ENCODE data around the gene LDHAL6B. TPM values are rescaled to one million over a fixed set of nuclear protein-coding genes. Genes with fewer than 3 reads are reported as not detected.
A peak's percentile ranks its signal among the peaks of the same experiment; 100 is the strongest.

LDHAL6B gene
- polyA plus RNA-seq, 1 donor, result 0.57 TPM

DNA sequence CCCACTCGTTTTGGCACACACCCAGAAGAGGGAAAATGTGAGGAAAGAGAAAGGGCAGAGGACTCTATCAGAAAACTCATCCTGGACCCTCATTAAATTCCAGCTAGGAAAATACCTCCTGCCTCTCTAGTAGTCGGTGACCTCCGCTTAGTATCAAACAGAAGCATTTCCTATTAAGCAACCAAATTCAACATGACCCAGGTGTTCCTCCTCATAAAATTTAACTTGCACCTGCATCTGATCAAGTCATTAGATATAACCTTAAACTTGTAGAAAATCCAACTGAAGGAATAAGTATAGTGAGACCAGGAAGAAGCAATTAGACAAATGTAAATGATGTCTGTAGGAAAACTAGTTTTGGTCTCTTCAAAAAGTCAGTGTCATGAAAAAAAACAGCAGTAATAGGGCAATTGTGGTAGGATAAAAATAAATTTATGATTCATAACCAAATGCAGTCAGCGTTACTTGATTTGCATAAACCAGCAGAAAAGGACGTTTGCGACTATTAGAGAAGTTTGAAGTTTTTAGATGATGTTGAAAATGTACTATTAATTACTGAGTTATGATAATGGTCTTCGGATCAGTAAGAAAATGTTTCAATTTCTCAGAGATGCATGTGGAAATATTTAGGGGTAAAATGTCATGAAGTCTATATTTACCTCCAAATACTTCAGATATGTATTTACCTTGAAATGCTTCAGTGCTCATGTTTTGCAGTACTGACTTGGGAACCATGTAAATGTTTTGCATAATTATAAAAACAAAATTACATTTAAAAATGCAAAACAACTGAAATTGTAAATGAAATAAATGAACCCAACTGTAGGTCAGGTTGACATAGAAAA is 44.6 kb downstream of the LDHAL6B start:
- H3K27me3 ChIP-seq (ENCODE audit: control insufficient read depth, insufficient read depth, low read length), result no peaks in the 10 kb centered on the region
- peaks cover 23% of the 10 kb centered on the region for H3K4me1 ChIP-seq (ENCODE audit: control insufficient read depth, insufficient read depth, low read length)
- peaks cover 19% of the 10 kb centered on the region for H3K36me3 ChIP-seq (ENCODE audit: control insufficient read depth, insufficient read depth, low read length)
- H3K4me3 ChIP-seq (ENCODE audit: low read length), result no peak overlapping the region
- no peak for DNase-seq
- 89% methylated on average over 4 of the region's 7 CpGs for WGBS (ENCODE audit: insufficient coverage, low lambda C conversion rate)
- no peaks in the 10 kb centered on the region for H3K9me3 ChIP-seq (ENCODE audit: control insufficient read depth, low read depth, low read length)
- no peak overlapping the region for H3K27ac ChIP-seq (ENCODE audit: low read length)

DNA sequence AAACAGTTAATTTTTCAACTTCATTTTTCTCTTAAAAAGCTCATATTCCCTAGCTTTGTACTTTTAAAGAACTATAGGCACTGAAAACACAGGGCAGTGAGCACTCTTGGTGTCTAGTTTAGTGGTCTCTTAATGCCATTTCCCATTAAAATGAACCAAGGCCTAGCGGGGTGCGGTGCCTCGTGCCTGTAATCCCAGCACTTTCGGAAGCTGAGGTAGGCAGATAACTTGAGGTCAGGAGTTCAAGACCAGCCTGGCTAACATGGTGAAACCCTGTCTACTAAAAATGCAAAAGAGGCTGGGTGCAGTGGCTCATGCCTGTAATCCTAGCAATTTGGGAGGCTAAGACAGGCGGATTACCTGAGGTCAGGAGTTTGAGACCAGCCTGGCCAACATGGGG is 45.5 kb downstream of the LDHAL6B start:
- peaks cover 27% of the 10 kb centered on the region for H3K4me1 ChIP-seq (ENCODE audit: control insufficient read depth, insufficient read depth, low read length)

DNA sequence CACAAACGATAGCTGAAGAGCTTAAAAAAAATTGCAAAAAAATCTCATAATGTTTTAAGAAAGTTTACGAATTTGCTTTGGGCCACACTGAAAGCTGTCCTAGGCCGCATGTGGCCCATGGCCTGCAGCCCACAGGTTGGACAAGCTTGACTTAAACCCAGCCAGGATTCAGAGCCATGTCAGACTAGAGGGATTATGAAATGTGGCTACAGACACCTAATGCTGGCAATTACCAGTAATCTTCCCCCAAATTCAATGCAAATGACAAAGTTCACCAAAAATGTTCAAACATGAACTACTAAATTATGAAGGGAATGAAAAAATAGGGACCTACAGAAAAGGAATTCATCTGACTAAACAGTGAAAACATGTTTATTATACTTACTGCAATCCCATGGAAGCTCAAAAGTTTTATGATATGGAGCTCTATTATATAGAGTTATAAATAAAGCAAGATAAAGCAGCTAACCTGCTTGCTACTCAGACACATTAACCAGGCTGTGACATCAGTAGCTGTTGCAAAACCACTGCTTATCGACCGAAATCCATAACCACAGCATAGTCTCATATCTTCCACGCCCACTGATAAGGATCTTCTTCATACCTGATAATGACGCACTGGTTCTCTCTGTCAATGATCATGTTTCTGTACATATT is 49.2 kb downstream of the LDHAL6B start:
- Histone ChIP-seq H3K27ac (ENCODE audit: low read length) (peak overlapping the region; percentile 85), H3K27me3 (ENCODE audit: control insufficient read depth, insufficient read depth, low read length) (no peaks in the 10 kb centered on the region), H3K4me1 (ENCODE audit: control insufficient read depth, insufficient read depth, low read length) (peaks cover 40% of the 10 kb centered on the region), H3K36me3 (ENCODE audit: control insufficient read depth, insufficient read depth, low read length) (peaks cover 7% of the 10 kb centered on the region), H3K9me3 (ENCODE audit: control insufficient read depth, low read depth, low read length) (no peaks in the 10 kb centered on the region), H3K4me3 (ENCODE audit: low read length) (no peak overlapping the region)
- WGBS (ENCODE audit: insufficient coverage, low lambda C conversion rate), result no CpG with 5 or more reads among the region's 7 CpGs
- peak; percentile 86 to 90 for DNase-seq

More for the DNA sequence above, 45.5 kb downstream of the LDHAL6B start:
- Histone ChIP-seq H3K27ac (ENCODE audit: low read length) (no peak overlapping the region), H3K9me3 (ENCODE audit: control insufficient read depth, low read depth, low read length) (no peaks in the 10 kb centered on the region), H3K4me3 (ENCODE audit: low read length) (no peak overlapping the region), H3K27me3 (ENCODE audit: control insufficient read depth, insufficient read depth, low read length) (no peaks in the 10 kb centered on the region), H3K36me3 (ENCODE audit: control insufficient read depth, insufficient read depth, low read length) (peaks cover 14% of the 10 kb centered on the region)
- WGBS (ENCODE audit: insufficient coverage, low lambda C conversion rate), result no CpG with 5 or more reads among the region's 5 CpGs
- no peak for DNase-seq

DNA sequence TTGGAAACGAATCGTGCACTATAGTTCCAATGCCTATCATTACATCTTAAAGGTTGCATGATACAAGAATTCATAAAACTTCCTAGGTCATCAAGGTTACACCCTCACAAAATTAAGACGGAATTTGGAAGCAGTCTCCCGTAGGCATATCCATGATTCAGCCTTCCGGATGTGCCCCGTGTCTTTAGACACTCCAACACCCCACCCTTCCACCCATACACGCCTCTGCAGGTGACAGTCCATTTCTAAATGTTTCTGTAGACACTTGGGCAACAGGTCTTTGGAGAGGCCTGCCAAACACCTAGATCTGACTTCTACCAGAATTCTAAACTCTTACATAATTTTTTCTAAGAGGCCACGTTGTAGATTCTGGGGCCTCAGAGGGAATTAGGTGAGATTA is 49.8 kb downstream of the LDHAL6B start:
- Histone ChIP-seq H3K4me1 (ENCODE audit: control insufficient read depth, insufficient read depth, low read length) (peaks cover 40% of the 10 kb centered on the region), H3K36me3 (ENCODE audit: control insufficient read depth, insufficient read depth, low read length) (peaks cover 7% of the 10 kb centered on the region), H3K9me3 (ENCODE audit: control insufficient read depth, low read depth, low read length) (no peaks in the 10 kb centered on the region), H3K27me3 (ENCODE audit: control insufficient read depth, insufficient read depth, low read length) (no peaks in the 10 kb centered on the region), H3K27ac (ENCODE audit: low read length) (peak overlapping the region; percentile 85), H3K4me3 (ENCODE audit: low read length) (no peak overlapping the region)
- 16% methylated on average over 3 of the region's 8 CpGs for WGBS (ENCODE audit: insufficient coverage, low lambda C conversion rate)
- peak; percentile 21 to 64 for DNase-seq

DNA sequence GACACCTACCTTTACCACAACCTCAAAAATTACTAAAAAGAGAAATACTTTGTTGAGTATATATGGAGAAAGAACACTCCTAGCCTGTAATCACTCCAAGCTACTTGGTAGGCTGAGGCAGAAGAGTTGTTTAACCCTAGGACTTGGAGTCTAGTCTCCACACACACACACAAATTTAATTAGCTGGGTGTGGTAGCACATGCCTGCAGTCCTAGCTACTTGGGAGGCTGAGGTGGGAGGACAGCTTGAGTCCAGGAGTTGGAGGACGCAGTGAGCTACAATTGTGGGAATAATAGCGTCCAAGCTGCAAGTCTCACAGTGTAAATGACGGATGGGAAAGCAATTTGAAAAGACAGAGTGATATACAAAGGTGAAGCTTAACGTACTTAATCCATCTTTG is 50.5 kb downstream of the LDHAL6B start:
- Histone ChIP-seq H3K36me3 (ENCODE audit: control insufficient read depth, insufficient read depth, low read length) (peaks cover 7% of the 10 kb centered on the region), H3K4me3 (ENCODE audit: low read length) (no peak overlapping the region), H3K27me3 (ENCODE audit: control insufficient read depth, insufficient read depth, low read length) (no peaks in the 10 kb centered on the region), H3K9me3 (ENCODE audit: control insufficient read depth, low read depth, low read length) (no peaks in the 10 kb centered on the region), H3K4me1 (ENCODE audit: control insufficient read depth, insufficient read depth, low read length) (peaks cover 40% of the 10 kb centered on the region), H3K27ac (ENCODE audit: low read length) (peak overlapping the region; percentile 85)
- DNase-seq, result no peak
- 100% methylated on average over 1 of the region's 4 CpGs for WGBS (ENCODE audit: insufficient coverage, low lambda C conversion rate)

Other genes starting within 250 kb of the LDHAL6B start
- gene RNF111, start 219.2 kb upstream of the LDHAL6B start, polyA plus RNA-seq, result 30.7 TPM
- gene CCNB2, start 101.7 kb upstream of the LDHAL6B start, polyA plus RNA-seq, result 20.7 TPM
- gene MYO1E, start 166.0 kb downstream of the LDHAL6B start, polyA plus RNA-seq, result 126 TPM
- 5.3 TPM for gene FAM81A, start 231.3 kb downstream of the LDHAL6B start, polyA plus RNA-seq